Activated naive CD4-positive, alpha-beta T cell treated with anti-CD3 and anti-CD28 coated beads, Interleukin-2, amount 50 U/mL, for 16 hours (primary cell): ENCODE results near the gene NGFR.
"Not testable (repeated sequence)": the region's sequence is repeated elsewhere in the genome, so short reads cannot be mapped to it uniquely, and the experiment has no call there.

Source experiments
- DNase-seq: peaks from one replicate; pipeline ENCODE4 v3.0.0-alpha.2; 2020

NGFR gene

DNA sequence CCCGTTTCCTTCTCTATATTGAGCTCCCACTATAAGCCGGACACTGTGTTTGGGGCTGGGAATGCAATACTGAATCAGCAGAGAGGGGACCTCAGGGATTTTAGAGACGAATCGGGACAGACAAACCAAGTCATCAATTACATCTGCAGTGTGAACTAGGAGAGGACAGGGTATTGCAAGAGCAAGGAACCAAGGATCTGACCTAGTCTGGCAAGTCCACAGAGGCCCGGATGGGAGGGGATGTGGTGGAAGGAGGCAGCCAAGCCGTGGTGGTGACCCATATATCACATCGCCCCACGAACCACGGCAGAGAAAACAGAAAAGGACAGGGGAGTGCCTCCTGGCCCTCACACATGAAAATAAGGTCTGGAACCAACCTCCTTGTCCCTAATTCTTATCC is 52.5 kb downstream of the NGFR start:
- DNase-seq: no peak

DNA sequence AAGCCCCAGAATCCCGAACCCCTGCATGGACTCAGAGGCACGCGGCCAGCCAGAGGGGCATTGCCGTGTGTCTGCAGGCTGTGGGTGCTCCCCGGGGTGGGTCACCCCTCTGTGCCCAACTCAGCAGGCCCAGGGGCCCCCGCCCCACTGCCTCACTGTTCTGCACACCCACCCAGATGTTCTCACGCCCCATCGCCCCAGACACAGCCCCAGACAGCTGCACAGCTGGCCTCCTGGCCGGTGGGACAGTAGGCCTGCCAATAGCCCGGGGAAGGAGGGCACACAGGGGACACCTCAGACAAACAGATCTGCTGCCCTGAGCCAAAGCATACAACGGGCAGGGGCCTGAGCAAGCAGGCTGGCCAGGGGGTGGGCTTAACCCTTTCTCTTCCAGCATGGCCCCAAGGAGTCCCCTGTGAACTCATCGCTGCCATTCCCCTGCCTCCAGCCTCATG is 53.0 kb downstream of the NGFR start:
- no peak for DNase-seq

DNA sequence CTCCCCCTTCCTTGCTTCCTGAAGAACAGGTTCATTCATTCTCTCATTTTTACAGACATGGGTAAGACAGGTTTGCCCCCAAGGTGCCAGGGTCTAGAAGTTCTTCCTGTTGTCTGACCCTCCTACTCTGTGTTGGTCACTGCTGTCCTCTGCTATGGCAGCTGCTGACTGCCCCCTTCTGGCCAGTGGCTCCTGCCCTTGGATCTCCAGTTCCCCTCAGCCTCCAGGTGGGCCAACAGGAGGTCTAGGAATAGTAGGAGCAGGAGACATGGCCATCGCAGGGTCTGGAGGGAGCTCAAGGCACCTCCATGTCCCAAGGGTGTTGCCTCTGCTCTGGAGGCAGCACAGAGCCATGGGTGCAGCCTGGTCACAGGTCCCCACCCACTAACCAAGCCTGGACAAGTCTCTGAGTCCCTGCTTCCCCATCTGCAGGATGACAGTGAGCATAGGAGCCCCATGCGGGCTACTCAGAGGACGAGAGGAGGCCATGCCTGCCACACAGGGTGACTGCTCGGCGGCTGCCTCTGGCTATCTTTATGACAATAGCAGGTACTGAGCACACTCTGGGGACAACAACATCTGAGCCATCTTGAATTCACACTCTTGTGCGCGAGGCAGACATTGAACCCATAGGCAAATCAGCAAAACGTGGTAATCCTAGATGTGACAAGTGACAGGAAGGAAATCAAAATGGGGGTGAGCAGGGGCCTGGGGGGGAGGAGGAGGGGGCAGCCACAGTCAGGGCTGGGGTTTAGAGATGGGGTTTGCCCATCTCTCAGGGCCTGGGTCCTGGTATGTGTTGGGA is 53.6 kb downstream of the NGFR start:
- DNase-seq: no peak

DNA sequence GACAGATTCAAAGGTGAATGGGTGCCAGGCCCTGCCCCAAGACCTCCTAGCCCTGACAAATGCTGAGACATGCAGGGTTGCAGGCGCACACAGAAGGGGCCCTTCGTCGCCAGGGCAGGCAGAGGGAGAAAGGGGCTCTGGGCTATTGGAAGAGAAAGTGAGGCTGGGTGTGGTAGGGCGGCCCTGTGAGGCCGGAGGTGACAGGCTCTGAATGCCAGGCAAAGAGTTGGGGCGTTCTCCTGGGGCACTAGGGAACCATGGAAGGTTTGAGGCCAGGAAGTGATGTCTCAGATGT is 54.2 kb downstream of the NGFR start:
- no peak for DNase-seq

DNA sequence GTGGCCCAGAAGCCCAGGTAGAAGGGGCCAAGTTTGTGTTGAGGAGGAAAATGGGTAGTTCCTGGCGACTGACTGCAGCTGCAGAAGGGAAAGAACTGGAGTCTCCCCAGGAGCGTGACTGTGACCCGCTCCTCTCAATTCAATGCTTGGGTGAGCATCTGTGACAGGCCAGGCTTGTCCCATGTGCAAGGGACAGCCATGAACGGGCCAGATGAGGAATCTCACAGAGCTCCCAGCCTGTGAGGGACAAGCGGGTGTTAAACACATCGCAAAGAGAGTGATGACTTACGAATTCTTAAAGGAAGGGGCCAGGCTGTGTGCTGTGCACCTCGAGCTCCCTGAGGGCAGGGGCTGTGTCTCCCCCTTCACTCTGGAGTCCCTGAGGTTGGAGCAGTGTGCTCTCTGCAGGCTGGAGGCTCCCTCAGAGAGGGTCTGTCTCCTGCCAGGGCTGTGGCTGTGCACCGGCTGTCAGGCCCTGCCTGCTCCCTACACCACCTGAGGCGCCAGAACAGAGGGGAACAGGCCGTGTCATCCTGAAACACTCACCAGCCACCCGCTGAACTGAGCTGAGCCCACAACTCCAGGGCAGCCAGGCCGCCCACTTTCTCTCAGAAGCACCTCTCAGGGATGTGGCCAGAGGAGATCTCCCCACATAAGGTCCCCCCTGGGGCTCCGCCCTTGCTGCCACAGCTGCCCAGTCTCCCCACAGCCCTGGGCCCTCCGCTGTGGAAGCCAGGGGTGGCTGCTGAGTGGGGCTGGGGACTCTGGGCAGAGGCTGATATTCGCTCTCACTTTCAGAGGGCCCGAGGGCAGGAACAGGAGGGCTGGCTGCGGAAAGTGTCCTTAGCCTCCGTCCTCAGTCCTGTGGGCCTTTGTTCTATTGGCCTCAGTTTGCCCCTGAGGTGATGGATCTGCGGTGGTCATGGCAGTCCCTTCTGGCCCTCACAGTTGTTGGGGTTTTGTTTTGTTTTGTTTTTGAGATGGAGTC is 54.9 kb downstream of the NGFR start:
- DNase-seq: no peak

DNA sequence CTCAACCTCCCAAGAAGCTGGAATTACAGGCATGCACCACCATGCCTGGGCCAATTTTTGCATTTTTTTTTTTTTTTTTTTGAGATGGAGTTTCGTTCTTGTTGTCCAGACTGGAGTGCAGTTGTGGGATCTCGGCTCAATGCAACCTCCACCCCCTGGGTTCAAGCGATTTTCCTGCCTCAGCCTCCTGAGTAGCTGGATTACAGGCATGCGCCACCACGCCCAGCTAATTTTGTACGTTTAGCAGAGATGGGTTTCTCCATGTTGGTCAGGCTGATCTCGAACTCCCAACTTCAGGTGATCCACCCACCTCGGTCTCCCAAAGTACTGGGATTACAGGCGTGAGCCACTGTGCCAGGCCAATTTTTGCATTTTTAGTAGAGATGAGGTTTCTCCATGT is 55.7 kb downstream of the NGFR start:
- not testable (repeated sequence) for DNase-seq

DNA sequence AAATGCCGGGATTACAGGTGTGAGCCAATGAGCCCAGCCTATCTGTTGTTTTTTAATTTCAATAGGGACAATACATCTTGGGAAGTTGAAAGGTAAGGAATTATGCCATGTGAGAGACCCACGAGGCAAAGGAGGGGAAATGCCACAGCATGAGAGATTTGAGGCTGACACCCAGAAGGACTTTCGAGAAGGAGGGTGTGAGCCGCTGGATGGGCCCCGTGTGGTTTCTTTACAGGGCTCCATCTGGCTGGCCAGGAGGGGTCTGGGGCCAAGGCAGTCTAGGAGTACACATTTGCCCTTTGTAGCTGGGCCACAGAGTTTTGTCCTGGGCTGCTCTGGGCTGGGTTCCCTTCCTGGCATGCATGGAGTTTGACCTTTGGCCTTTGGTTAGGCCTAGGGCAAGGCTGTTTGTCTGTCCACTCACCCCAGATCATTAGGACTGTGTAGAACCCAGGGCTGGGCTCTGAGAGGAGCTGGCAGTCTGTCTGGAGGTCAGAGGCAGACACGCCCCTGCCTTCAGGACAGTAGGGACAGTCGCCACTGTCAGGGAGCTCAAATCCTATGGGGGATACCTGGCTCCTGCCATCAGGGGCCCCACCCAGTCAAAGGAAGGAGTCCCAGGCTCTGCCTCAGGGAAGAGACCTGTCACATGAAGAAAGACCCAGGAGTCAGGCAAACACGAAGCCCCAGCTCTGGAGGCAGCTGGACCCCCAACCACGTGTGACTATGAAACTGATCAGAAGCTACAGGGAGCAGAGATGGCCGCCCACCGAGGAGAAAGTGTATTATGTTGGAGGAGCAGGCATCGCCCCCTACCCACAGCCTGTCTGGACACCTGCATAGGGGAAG is 56.4 kb downstream of the NGFR start:
- no peak for DNase-seq

DNA sequence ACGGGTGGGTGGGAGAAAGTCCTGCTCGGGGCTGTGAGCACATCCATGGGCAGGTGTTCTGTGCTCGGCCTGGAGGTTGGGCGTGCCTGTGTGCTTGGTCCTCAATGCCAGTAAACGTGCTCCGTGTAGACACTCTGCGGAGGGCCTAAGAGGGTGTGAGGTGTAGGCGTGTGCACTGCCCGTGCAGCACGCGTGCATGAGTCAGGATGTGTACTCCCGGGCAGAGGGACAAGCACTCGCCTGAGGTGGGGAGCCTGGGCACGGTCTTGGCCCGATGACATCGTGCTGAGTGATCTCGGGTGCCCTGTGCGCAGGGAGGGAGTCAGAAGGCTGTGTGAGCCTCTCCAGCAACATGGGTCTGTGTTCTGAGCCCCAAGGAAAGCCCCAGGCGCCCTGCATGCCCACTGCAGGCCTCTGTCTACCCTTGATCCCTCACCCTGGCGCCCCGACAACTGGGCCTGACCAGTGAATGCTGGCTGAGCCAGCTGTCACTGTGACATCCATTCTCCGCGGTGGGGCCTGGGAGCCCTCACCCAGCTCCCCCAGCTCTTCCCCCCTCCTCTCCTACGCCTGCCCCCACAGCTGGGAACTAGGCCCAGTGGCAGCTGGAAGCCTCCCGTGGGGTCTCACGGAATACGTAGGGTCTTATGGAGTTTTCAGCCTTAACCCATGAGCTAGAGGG is 57.1 kb downstream of the NGFR start:
- DNase-seq: no peak

DNA sequence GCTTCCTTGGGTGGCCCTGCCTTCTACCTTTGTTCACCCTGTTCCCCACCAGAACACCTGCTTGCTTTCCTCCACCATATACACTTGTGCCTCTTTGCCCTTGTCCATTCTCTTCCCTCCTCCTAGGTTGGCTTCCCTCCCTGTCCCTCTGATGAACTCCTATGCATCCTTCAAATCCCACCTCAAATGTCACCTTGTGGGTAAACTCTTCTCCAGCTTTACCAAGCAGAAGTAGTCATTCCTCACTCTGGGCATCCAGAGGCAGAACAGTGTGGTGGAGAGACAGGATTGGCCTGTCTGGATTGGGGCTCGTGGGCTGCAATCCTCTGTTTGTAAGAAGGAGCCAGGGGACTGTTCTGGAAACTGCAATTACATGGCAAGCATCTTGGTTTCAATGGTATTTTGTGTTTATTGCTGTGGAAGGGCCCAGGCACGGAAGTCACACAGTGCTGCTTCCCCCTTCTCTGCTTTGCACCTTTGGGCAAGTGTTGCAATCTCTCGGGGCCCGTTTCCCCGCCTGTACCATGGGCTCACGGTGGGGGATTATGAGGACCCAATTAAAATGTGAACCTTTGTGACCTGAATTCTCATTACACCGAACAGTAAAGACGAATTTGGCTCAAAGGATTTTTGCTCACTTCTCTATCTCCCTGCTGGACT is 58.7 kb downstream of the NGFR start:
- no peak for DNase-seq

DNA sequence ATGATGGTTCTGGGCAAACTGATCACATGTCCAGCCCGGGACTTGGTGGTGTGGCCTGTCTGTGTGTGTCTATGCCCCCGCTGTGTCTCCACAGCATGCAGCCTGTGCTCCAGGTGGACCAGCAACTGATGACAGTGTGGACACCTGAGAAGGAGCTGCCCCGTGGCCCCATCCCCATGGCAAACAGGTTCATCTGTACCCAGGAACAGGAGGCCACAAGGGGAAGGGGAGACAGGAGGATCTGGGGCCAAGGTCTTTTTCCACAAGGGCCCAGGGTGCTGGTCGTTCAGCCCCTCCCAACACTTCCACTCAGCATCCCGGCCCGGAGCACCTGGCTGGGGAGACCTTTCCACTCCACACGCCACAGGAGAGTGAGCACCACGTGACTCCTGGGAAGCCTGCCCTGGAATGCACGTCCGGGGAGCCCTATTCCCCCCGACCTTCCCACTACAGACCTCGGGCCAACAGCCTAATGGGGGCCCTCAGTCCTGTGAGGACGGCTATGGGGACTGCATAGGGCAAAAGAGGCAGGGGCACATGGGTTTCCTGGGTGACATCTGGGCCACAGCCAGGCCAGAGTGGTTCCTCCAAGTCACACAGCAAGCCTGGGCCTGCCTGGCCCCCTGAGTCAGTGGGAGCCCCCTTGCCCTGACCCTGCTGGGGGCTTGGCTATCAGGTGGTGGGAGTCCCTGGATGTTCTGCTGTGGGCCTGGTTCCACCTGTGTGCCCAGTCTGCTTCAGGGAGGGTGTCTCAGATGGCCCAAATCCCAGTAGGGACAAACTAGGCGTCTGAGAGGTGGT is 59.8 kb downstream of the NGFR start:
- DNase-seq: no peak

DNA sequence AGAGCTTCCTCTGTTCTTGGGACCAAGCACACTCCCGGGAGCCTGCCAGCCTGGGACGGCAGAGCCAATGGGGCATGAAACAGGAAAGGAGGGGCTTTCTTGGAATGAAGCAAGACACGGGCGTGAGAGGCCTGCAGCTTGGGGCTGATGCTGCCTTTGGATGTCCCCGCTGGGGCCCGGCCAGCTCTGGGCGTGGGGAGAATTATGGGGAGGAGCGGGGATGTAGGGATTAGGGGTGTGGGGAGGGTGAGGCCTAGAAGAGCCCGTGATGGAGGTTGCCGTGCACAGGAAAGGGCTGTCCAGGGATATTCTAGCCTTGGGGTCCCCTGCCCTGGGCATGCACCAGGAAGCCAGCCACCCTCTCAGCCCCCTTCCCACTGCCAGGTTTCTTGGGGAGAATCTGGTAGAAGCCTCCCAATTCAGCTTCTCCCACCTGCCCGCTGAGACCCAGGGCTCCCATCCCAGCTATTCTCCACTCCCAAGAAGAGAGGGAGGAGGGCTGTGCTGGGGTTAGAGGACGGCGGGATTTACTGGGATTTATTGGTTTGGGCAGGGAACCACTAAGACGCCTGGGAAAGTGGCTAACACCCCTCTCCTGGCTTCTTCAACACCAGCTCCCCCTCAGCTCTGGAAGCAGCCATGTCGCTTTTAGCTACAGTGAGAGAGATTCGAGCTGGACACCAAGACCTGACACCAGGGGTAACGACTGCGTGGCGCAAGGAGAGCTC is 60.6 kb downstream of the NGFR start:
- no peak for DNase-seq

DNA sequence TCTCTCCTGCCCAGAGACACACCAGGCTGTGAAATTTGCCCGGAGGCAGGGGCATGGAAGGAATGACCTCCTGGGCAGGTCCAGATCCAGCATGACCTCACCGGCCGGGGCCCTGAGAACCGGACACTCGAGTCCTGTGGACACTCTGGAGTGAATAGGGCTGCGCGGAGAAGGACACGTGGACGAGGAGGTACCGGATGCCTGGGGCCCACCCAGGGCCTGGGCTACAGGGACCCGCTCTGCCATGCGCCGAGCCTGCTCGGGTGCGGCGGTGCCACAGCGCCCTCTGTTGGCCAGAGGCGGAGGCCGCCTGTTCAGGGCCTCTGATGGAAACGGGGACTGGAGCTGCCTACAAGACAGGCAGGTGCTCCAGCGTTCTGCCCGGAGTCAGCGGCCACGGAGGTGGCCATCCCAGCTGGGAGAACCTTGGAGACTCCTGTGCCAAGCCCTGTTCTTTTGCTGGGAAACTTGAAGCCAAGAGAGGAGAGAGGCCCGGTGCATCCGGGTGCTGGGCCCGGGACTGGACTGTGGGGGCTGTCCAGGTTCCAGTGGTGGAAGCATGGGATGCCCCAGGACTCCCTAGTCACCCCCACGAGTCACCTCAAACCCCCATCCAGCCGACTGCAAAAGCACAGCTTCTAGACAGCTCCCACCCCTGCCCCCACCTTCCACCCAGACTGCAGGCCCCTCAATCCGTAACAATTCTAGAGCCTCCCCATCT is 61.3 kb downstream of the NGFR start:
- DNase-seq: peak; percentile 85

DNA sequence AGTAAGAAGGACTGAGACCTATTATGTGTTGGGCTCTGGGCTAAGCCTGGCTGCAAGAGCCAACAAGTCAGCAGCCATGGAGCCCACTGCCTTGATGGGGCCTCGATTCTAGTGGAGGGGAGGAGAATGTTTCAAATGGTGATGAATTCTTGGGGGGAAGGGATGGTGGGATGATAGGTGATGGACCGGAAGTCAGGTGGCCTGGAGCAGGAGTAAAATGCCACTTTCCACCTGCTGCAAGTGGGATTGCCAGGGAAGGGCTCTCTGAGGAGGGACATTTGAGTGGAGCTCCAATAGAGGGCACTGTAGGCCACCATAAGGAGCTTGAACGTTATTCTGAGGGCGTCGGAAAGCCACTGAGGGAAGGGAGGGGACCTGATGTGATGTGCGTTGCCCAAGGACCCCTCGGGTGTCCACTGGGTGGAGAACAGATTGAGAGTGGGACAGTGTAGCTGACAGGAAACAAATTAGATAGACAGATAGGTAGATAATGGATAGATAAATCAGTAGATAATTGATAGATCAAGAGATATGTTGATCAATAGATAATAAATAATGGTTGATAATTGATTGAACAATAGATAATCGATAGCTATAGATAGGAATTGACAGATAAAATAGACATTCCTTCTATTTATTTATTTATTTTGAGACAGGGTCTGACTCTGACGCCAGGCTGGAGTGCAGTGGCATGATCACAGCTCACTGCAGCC is 62.4 kb downstream of the NGFR start:
- DNase-seq: no peak
